Fibroblast of the conjunctiva (primary cell): ENCODE data around the gene NMBR.
"Not testable (repeated sequence)": the region's sequence is repeated elsewhere in the genome, so short reads cannot be mapped to it uniquely, and the experiment has no call there.

Experiments used
- DNase-seq: peaks from one replicate; pipeline ENCODE4 v3.0.0-alpha.2; 2010; ENCODE audit warnings: low read depth

The NMBR gene

GRCh38 chr6:142146828-142147662 is at the start of gene NMBR, which contains the start of gene VTA1:
NMBR (minus strand) TSS chr6:142147122; CDS start chr6:142088658, 58,464 bp downstream.
VTA1 (plus strand) TSS chr6:142147263; CDS start chr6:142147288, 25 bp downstream.
- peak; percentile 98 for DNase-seq

- DNase-seq, result no peak
Measured at GRCh38 chr6:142195862-142196541, 49.1 kb upstream of the NMBR start.

GRCh38 chr6:142193621-142194020 is 46.7 kb upstream of the NMBR start:
- DNase-seq, result no peak

- no peak for DNase-seq
Measured at GRCh38 chr6:142192343-142192742, 45.4 kb upstream of the NMBR start.

- no peak for DNase-seq
Measured at GRCh38 chr6:142189057-142189456, 42.1 kb upstream of the NMBR start.

GRCh38 chr6:142188341-142188740 is 41.4 kb upstream of the NMBR start:
- DNase-seq, result not testable (repeated sequence)

- peak; percentile 0 for DNase-seq
Measured at GRCh38 chr6:142187209-142187608, 40.3 kb upstream of the NMBR start.

GRCh38 chr6:142185641-142186040 is 38.7 kb upstream of the NMBR start:
- DNase-seq, result no peak

- DNase-seq, result no peak
Measured at GRCh38 chr6:142184307-142184706, 37.4 kb upstream of the NMBR start.

- DNase-seq, result no peak
Measured at GRCh38 chr6:142183351-142183750, 36.4 kb upstream of the NMBR start.

- no peak for DNase-seq
Measured at GRCh38 chr6:142182004-142182403, 35.1 kb upstream of the NMBR start.

GRCh38 chr6:142178129-142178528 is 31.2 kb upstream of the NMBR start:
- DNase-seq, result no peak

GRCh38 chr6:142174703-142175102 is 27.8 kb upstream of the NMBR start:
- DNase-seq, result no peak

GRCh38 chr6:142173980-142174379 is 27.1 kb upstream of the NMBR start:
- no peak for DNase-seq

- DNase-seq, result no peak
Measured at GRCh38 chr6:142172758-142173157, 25.8 kb upstream of the NMBR start.

GRCh38 chr6:142171351-142171750 is 24.4 kb upstream of the NMBR start:
- no peak for DNase-seq

- DNase-seq, result no peak
Measured at GRCh38 chr6:142167486-142167885, 20.6 kb upstream of the NMBR start.

- DNase-seq, result no peak
Measured at GRCh38 chr6:142167071-142167470, 20.1 kb upstream of the NMBR start.

- no peak for DNase-seq
Measured at GRCh38 chr6:142165227-142165626, 18.3 kb upstream of the NMBR start.

GRCh38 chr6:142162780-142163179 is 15.9 kb upstream of the NMBR start:
- no peak for DNase-seq

GRCh38 chr6:142156758-142157068 is 9.8 kb upstream of the NMBR start:
- not testable (repeated sequence) for DNase-seq

- DNase-seq, result no peak
Measured at GRCh38 chr6:142155895-142156757, 9.2 kb upstream of the NMBR start.

- no peak for DNase-seq
Measured at GRCh38 chr6:142155091-142155490, 8.2 kb upstream of the NMBR start.
